ENCODE data around the gene GSG1L. TPM values are rescaled to one million over a fixed set of nuclear protein-coding genes. Genes with fewer than 3 reads are reported as not detected.

The GSG1L gene
- total and polyA plus RNA-seq, 2 of the 13 experiments (the other 11 are each of a cell fraction or from before 2014, with no cell fraction given) = not detected

- Histone ChIP-seq H4K20me1 (ENCODE audit: insufficient read depth, low read length) (no peaks in the 10 kb centered on the region), H3K9ac (ENCODE audit: insufficient read depth, low read depth, low read length) (no peak overlapping the region), H3K9me3 (ENCODE audit: low read length) (no peaks in the 10 kb centered on the region), H3K4me2 (ENCODE audit: low read depth, low read length) (no peak overlapping the region), H3K27me3 (ENCODE audit: control insufficient read depth in 1 of 2, insufficient read depth in 2 of 2, low read length in 2 of 2) (peaks cover 2 to 37% of the 10 kb centered on the region in 2 experiments; a peak in 3 of 5 replicates), H3K4me1 (ENCODE audit: insufficient read depth, low read length) (no peaks in the 10 kb centered on the region), H3K36me3 (replicated peaks in 1 of 2; ENCODE audit: control insufficient read depth in 1 of 2, insufficient read depth in 2 of 2, low read length in 2 of 2) (no peaks in the 10 kb centered on the region), H3K4me3 (replicated peaks in 1 of 3; ENCODE audit: insufficient read depth in 1 of 3, low read depth in 2 of 3, low read length in 3 of 3) (no peak overlapping the region), H3K27ac (ENCODE audit: extremely low read length, insufficient read depth, low read length) (no peak overlapping the region), H2AFZ (ENCODE audit: low read length) (no peak overlapping the region), H3K79me2 (ENCODE audit: insufficient read depth, low read length) (no peaks in the 10 kb centered on the region)
- ATAC-seq (no peak), DNase-seq (ENCODE audit: low spot score) (no peak), FAIRE-seq (no peak)
- intact Hi-C loops (cut with micrococcal nuclease; ENCODE audit: unreplicated experiment) = no loop called here
- in situ Hi-C loops (cut with HindIII; ENCODE audit: extremely low pct_ligation_motif_present, low pct_unique_long_range_greater_than_20kb) = no loop called here
- BruUV-seq (replicated peaks) = no TSS peak
- 0% methylated on average over 1 of the region's 1 CpG for WGBS (ENCODE audit: low lambda C conversion rate)
- CTCF ChIA-PET (ENCODE audit: low intra/inter-chr PET ratio, low total read pairs) = no interaction called here
- TF ChIP-seq HNF4G (IDR thresholded peaks at IDR 0.05; ENCODE audit: borderline replicate concordance, low read depth, low read length) (no peak), HNF4G (CRISPR knock-in tag; IDR thresholded peaks at IDR 0.05; ENCODE audit: borderline replicate concordance, low read depth) (no peak), MXI1 (IDR thresholded peaks at IDR 0.05; ENCODE audit: borderline replicate concordance, low read depth, low read length) (no peak), PAXIP1 (CRISPR knock-in tag; conservative IDR thresholded peaks at IDR 0.05) (no peak), THRA (CRISPR knock-in tag; IDR thresholded peaks at IDR 0.05; ENCODE audit: borderline replicate concordance) (no peak), ZNF737 (CRISPR knock-in tag; IDR thresholded peaks at IDR 0.05; ENCODE audit: borderline replicate concordance) (no peak), PHB2 (IDR thresholded peaks at IDR 0.05; ENCODE audit: partially characterized antibody) (no peak)
- POLR2A ChIA-PET = no interaction called here
Observed at GRCh38 chr16:27907457-27907972, 156.0 kb downstream of the GSG1L start.

All from HepG2 (cell line).